ENCODE results near the gene TRIM7. TPM values are rescaled to one million over a fixed set of nuclear protein-coding genes. Genes with fewer than 3 reads are reported as not detected.

TRIM7 gene
- total and polyA plus RNA-seq, 2 donors (not counting 1 experiment from before 2014, with no cell fraction given): 4.7 to 7.3 TPM

- Histone ChIP-seq H3K4me3 (replicated peaks in 1 of 4; ENCODE audit: control extremely low read depth in 1 of 4, insufficient read depth in 1 of 4, low read depth in 3 of 4, low read length in 4 of 4) (no peak overlapping the region), H3K27ac (ENCODE audit: insufficient read depth, low read length) (no peak overlapping the region), H3K79me2 (ENCODE audit: control insufficient read depth, insufficient read depth, low read length) (no peaks in the 10 kb centered on the region), H3K4me1 (ENCODE audit: control insufficient read depth, extremely low read depth, insufficient read depth, low read length) (no peaks in the 10 kb centered on the region), H3K36me3 (ENCODE audit: control insufficient read depth, insufficient read depth, low read length) (no peaks in the 10 kb centered on the region), H3K4me2 (ENCODE audit: extremely low read depth, insufficient read depth, low read length) (no peak overlapping the region), H3K9me3 (ENCODE audit: control insufficient read depth, insufficient read depth, low read depth, low read length) (no peaks in the 10 kb centered on the region), H3K9ac (ENCODE audit: insufficient read depth, low read length) (no peak overlapping the region), H4K20me1 (ENCODE audit: control insufficient read depth, extremely low read depth, insufficient read depth, low read length) (no peaks in the 10 kb centered on the region), H3K27me3 (ENCODE audit: control insufficient read depth, insufficient read depth, low read length) (no peaks in the 10 kb centered on the region), H2AFZ (ENCODE audit: low read length) (no peak overlapping the region)
- no peak for DNase-seq (ENCODE audit: low read depth in 2 of 2)
- TF ChIP-seq CTCF (conservative IDR thresholded peaks at IDR 0.05 in 1 of 2, IDR thresholded peaks at IDR 0.05 in 1 of 2; ENCODE audit: low read depth in 1 of 2, low read length in 2 of 2) (no peak), EZH2 (IDR thresholded peaks at IDR 0.05; ENCODE audit: low read length, missing control alignments) (no peak)
Measured at GRCh38 chr5:181145133-181145532, 59.9 kb downstream of the TRIM7 start.

Other genes with a start within 250 kb of the TRIM7 start
- gene BTNL3, start 216.3 kb downstream of the TRIM7 start, total RNA-seq: not detected in 2 replicates
- not detected in 2 replicates for gene BTNL3, start 216.3 kb downstream of the TRIM7 start, polyA plus RNA-seq
- not detected in 2 replicates for gene BTNL9, start 164.9 kb downstream of the TRIM7 start, total RNA-seq
- gene BTNL9, start 164.9 kb downstream of the TRIM7 start, polyA plus RNA-seq: not detected in 2 replicates
- gene OR2V1, start 74.0 kb downstream of the TRIM7 start, total RNA-seq: not detected in 2 replicates
- not detected in 2 replicates for gene OR2V1, start 74.0 kb downstream of the TRIM7 start, polyA plus RNA-seq
- not detected in 2 replicates for gene OR2V2, start 57.6 kb downstream of the TRIM7 start, total RNA-seq
- not detected in 2 replicates for gene OR2V2, start 57.6 kb downstream of the TRIM7 start, polyA plus RNA-seq
- 13.9 and 17.0 TPM in 2 replicates for gene TRIM41, start 18.1 kb upstream of the TRIM7 start, total RNA-seq
- 8.3 and 11.0 TPM in 2 replicates for gene TRIM41, start 18.1 kb upstream of the TRIM7 start, polyA plus RNA-seq
- 4,649 and 6,091 TPM in 2 replicates for gene RACK1, start 38.7 kb upstream of the TRIM7 start, total RNA-seq
- 3,014 and 3,409 TPM in 2 replicates for gene RACK1, start 38.7 kb upstream of the TRIM7 start, polyA plus RNA-seq
- 7.2 and 7.9 TPM in 2 replicates for gene TRIM52, start 55.9 kb upstream of the TRIM7 start, total RNA-seq
- gene TRIM52, start 55.9 kb upstream of the TRIM7 start, polyA plus RNA-seq: 5.5 and 8.1 TPM in 2 replicates
- gene OR4F3, start 162.1 kb upstream of the TRIM7 start, total RNA-seq: 0.17 and 0.26 TPM in 2 replicates
- gene OR4F3, start 162.1 kb upstream of the TRIM7 start, polyA plus RNA-seq: not detected in 2 replicates

Measured in fibroblast of lung (primary cell).